GM21576 (cell line): ENCODE results near the gene OR51G1.
"Not testable (repeated sequence)": the region's sequence is repeated elsewhere in the genome, so short reads cannot be mapped to it uniquely, and the experiment has no call there.

Source experiments
- ATAC-seq: cut with Tn5 transposase; IDR thresholded peaks from one replicate; pipeline ENCODE4 v1.9.1; 2021; ENCODE audit warnings: mild to moderate bottlenecking, moderate library complexity; ENCODE audit not compliant: unreplicated experiment

OR51G1 gene

DNA sequence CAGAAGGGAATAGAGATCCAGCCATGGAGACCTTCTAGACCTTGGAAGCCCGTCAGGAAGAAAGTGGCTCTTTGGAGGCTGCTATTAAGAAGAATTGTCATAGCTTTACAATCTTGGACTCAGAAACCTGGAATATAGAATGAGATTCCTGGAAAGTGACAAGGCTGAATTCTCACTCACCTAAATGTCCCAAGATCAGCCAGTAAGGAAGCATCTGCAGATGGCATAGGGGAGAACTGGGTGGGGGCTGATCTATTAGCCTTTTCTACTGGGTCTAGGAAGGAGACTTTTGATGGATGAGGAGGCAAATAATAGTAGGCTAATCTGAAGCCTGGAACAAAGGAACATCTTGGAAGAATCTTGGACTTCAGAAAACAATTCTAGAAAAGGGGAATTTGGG, at the start of gene OR51G1:
Gene OR51G1, minus strand, starts transcription at position 101 of the 400 bp plus-strand sequence. Its CDS starts 0 bp downstream, at position 101.
- no peak for ATAC-seq

DNA sequence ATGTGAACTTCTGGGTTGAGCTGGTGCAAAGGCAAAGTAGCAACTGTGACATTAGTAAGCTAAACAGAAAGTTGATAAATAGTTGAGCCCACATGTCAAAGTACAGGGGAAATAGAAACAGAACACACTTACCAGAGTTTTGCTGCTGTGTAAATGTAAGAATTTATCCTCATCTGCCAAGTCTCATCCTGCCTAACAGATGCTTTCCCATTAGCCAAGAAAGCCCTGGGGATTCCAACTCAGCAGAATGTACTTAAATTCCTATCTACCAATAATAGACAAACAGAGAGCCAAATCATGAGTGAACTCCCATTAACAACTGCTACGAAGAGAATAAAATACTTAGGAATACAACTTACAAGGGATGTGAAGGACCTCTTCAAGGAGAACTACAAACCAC, 38.7 kb upstream of the OR51G1 start:
- no peak for ATAC-seq

- ATAC-seq: no peak
Observed at GRCh38 chr11:4960877-4961276, 36.7 kb upstream of the OR51G1 start.

GRCh38 chr11:4957396-4957795, 33.3 kb upstream of the OR51G1 start:
- ATAC-seq: no peak

DNA sequence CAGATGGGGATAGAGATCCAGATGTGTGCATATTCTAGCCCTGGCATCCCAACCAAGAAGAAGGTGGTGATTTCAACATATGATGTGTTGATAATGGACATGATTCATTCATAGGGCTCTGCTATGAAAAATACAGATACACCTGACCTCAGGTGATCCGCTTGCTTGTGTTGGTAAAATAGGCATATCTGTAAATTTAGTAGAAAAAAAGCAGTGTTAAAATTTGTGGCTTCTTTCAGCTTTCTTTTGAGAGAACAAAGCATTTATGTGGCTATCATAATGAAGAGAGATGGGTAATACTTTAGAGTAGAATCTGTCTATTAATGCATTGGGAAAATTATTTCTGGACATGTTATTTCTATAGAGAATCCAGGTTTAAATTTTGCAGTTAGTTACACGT, 31.5 kb upstream of the OR51G1 start, which contains the start of gene OR51A2:
Gene OR51A2, minus strand, starts transcription at position 101 of the 400 bp plus-strand sequence. Its CDS starts 0 bp downstream, at position 101.
- ATAC-seq: not testable (repeated sequence)

DNA sequence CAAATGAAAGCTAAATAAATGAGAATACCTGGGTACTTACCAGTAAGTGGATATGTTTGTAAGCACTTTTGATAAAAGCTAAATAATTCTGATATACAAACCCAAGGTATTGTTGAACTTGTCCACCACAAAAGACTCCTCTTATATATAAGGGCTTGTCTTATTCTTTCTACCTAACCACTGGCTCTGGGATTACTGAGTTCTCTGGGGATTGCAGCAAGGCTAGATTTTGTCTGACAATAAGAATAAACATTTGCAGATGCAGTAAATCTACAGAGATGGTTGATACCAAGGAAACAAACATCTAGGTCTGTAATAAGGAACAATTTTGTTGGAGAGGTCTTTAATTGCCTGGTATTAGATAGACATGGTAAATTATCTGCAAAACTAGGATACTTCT, 23.4 kb upstream of the OR51G1 start, which contains the start of gene OR51A4:
Gene OR51A4, minus strand, starts transcription at position 101 of the 400 bp plus-strand sequence. CDS start 505 bp downstream, outside the sequence.
- ATAC-seq: no peak

GRCh38 chr11:4936745-4937144, 12.6 kb upstream of the OR51G1 start:
- ATAC-seq: no peak

DNA sequence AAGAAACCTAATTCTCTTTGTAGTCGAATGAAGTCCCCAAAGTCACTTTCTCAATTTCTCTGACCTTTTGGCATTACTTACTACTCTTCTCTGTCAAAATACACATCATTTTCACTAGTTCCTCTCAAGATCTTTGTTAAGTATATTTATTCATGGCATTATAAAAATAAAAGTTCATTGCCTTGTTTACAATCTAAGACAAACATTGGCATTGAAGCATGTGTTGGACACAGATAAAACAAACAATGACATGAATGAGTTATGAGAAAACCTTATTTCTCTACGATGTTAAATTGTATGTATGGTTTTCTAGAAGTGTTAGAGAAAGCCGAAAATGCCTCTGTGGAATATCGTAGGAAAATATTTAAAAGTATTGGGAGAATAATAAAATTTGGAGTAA, 8.6 kb upstream of the OR51G1 start:
- ATAC-seq: no peak

- ATAC-seq: no peak
Observed at GRCh38 chr11:4926608-4927007, 2.5 kb upstream of the OR51G1 start.

- no peak for ATAC-seq
Observed at GRCh38 chr11:4922304-4922703, 1.8 kb downstream of the OR51G1 start.

DNA sequence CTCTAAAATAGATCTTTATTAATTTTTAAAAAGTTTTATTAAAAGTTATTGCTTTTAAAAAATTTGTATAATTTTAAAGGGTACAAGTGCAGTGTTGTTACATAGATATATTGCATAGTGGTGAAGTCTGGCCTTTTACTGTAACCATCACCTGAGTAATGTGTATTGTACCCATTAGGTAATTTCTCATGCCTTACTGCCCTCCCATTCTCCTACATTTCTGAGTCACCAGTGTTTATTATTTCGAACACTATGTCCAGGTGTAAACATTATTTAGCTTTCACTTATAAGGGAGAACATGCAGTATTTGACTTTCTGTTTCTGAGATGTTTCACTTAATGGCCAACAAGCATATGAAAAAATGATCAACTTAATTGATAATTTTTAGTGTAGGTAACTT, 2.3 kb downstream of the OR51G1 start:
- ATAC-seq: no peak

- ATAC-seq: no peak
Observed at GRCh38 chr11:4919250-4919649, 4.9 kb downstream of the OR51G1 start, which contains the start of gene OR51G2. Gene OR51G2, minus strand, starts transcription at chr11:4919350. Its CDS starts 3,687 bp downstream, at chr11:4915663.

GRCh38 chr11:4916581-4916980, 7.6 kb downstream of the OR51G1 start:
- no peak for ATAC-seq

DNA sequence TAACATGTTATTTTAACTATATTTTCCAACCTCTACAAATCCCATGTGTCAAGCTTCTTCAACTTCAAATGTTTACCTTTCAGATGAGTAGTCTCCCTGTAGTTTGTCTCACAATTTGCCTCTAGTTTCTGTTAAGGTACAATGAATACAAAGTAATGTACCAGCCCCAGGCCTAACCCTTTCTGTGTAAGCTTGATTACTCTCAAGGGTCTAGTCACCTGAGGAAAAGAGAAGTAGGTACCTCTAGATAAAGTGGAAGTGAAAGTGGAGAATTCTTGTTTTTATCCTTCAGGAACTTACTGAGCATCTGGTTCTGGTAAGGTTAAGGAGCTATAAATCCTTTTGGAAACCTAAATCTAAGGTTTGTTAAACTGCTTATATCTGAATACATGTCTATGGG, 20.7 kb downstream of the OR51G1 start, which contains the start of gene OR51A7:
Gene OR51A7, plus strand, starts transcription at position 300 of the 400 bp plus-strand sequence. CDS start 3,587 bp downstream, outside the sequence.
- ATAC-seq: no peak

- no peak for ATAC-seq
Observed at GRCh38 chr11:4891996-4892640, 32.0 kb downstream of the OR51G1 start.

DNA sequence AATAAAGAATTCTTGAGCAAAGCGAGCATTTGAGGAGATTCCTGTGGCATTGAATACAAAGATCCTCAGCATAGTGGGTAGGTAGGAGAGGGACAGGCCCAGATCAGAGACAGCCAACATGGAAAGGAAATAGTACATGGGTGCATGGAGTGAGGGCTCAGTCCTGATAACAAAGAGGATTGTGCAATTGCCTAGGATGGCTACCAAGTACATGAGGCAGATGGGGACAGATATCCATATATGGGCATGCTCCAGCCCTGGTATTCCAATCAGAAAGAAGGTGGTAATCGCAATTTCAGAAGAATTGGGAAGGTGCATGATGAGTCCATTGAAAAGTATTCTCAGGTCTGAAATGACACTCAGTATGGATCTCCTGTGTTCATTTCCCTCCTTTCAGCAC, 33.9 kb downstream of the OR51G1 start:
- ATAC-seq: no peak

GRCh38 chr11:4887591-4887990, 36.5 kb downstream of the OR51G1 start:
- ATAC-seq: no peak

GRCh38 chr11:4886186-4886585, 38.0 kb downstream of the OR51G1 start:
- no peak for ATAC-seq

DNA sequence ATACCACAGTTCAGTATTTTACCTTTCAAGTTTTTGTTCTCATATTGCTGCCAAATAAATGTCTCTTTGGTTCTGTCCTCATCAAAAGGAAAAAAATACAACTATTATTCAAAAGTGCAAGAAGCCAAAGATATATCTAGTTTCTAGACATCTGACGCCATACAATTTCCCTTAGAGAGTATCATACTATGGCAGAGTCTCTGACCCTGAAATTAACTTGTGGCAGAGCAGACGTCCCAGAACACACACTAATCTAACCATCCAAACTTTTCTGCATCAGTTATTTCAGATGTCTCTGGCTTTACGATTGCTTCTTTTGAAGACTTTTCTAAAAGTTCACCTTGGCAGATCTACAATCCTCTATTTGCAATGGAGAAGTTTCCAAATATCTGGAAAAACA, 39.8 kb downstream of the OR51G1 start:
- ATAC-seq: no peak

DNA sequence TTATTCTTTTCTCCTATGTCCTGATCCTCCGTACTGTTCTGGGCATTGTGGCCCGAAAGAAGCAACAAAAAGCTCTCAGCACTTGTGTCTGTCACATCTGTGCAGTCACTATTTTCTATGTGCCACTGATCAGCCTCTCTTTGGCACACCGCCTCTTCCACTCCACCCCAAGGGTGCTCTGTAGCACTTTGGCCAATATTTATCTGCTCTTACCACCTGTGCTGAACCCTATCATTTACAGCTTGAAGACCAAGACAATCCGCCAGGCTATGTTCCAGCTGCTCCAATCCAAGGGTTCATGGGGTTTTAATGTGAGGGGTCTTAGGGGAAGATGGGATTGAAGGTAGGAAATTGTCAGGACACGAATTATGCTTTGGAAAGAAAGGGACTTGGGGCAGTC, 41.6 kb downstream of the OR51G1 start:
- ATAC-seq: no peak

GRCh38 chr11:4881860-4882500, 42.2 kb downstream of the OR51G1 start, which contains the start of gene OR51T1:
Gene OR51T1, plus strand, starts transcription at chr11:4881900. Its CDS starts 0 bp downstream, at chr11:4881900.
- no peak for ATAC-seq

- no peak for ATAC-seq
Observed at GRCh38 chr11:4881188-4881587, 43.0 kb downstream of the OR51G1 start.
